ENCODE measurements around the gene LAMC3. TPM values are rescaled to one million over a fixed set of nuclear protein-coding genes. Genes with fewer than 3 reads are reported as not detected.
A peak's percentile ranks its signal among the peaks of the same experiment; 100 is the strongest.

LAMC3 gene
- total RNA-seq (2011; cell fraction: chromatin; rRNA removed; ENCODE audit: low replicate concordance) = 0.69 TPM in 1 of 2 replicates, not detected in the other
- 0.26 and 0.33 TPM in 2 replicates for total RNA-seq (2011; cell fraction: nucleolus; rRNA removed)
- 0.22 TPM in 1 of 2 replicates, not detected in the other for total RNA-seq (2011; cell fraction: nucleoplasm; rRNA removed)
- total RNA-seq (2014; rRNA removed) (not detected in 2 replicates), total RNA-seq (2014; rRNA removed; fragmentation: Illumina TruSeq; extraction: Trizol) (not detected in 2 replicates), total RNA-seq (2015; rRNA removed; fragmentation: Illumina TruSeq; extraction: Trizol) (not detected in 2 replicates), total RNA-seq (2021) (0.09 TPM in 1 of 2 replicates, not detected in the other), polyA plus RNA-seq (2011; rRNA removed) (0.05 and 0.10 TPM in 2 replicates), polyA plus RNA-seq (2014; fragmentation: Illumina TruSeq; extraction: Trizol) (not detected in 2 replicates), polyA plus RNA-seq (2014; fragmentation: Nextera tagmentation; extraction: Ambion mirVana) (not detected), polyA plus RNA-seq (2014; rRNA removed) (not detected in 2 replicates), polyA minus RNA-seq (2011; rRNA and poly(A)+ RNA removed) (not detected in 2 replicates), Bru-seq, nascent RNA (percentile 15 among the genes with signal in this experiment), BruChase-seq, experiment 1, labeled RNA remaining after a 2-hour chase (percentile 7 among the genes with signal in this experiment), BruChase-seq, experiment 2, labeled RNA remaining after a 6-hour chase (percentile 7 among the genes with signal in this experiment)
- polyA plus RNA-seq (2011; cell fraction: cytosol; rRNA removed) = 0.03 and 0.66 TPM in 2 replicates
- polyA plus RNA-seq (2011; cell fraction: nucleus; rRNA removed) = 0.04 and 0.20 TPM in 2 replicates
- polyA plus RNA-seq (2012) = 0.03 and 0.07 TPM in 2 replicates
- not detected in 2 replicates for polyA minus RNA-seq (2011; cell fraction: cytosol; rRNA and poly(A)+ RNA removed)
- 0.27 TPM in 1 of 2 replicates, not detected in the other for polyA minus RNA-seq (2011; cell fraction: nucleus; rRNA and poly(A)+ RNA removed)
- long read RNA-seq, experiment 1, partial matches to known transcripts = 0 of 1 reads
- long read RNA-seq, experiment 1, other reads (novel, unspliced or antisense) = 1 of 1 reads
- long read RNA-seq, experiment 2 = 0 reads
- long read RNA-seq, experiment 3 = 0 reads

DNA sequence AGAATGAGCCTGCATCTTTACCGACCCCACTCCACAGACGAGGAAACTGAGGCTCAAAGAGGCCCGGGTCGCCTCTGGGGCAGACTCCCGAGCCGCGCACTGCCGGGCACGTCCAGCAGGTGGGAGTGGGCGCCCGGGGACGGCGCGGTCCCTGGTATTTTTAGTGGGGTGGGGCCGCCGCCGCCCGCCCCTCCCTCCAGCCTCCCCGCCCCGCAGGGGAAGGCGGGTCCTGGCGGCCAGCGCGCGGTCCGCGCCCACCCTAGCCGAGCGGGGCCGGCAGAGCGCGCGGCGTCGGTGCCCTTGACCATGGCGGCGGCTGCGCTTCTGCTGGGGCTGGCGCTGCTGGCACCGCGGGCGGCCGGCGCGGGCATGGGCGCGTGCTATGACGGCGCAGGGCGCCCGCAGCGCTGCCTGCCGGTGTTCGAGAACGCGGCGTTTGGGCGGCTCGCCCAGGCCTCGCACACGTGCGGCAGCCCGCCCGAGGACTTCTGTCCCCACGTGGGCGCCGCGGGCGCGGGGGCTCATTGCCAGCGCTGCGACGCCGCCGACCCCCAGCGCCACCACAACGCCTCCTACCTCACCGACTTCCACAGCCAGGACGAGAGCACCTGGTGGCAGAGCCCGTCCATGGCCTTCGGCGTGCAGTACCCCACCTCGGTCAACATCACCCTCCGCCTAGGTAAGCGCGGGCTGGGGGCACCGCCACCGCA, at the start of gene LAMC3:
Gene LAMC3 (plus strand): TSS at position 266 of the 710 bp plus-strand sequence. CDS start 41 bp downstream, at position 307.
- Histone ChIP-seq H3K27ac (ENCODE audit: extremely low read depth, low read depth, low read length) (no peak within 1 kb of the TSS), H3K79me2 (ENCODE audit: control insufficient read depth, insufficient read depth, low read length) (no peaks in the 10 kb centered on the region), H3K36me3 (ENCODE audit: control insufficient read depth, insufficient read depth, low read length) (no peaks in the 10 kb centered on the region), H3K4me2 (ENCODE audit: insufficient read depth, low read length) (0 out of 2 replicates have a peak within 1 kb of the TSS, but pooled peaks have one; percentile 16), H3K27me3 (ENCODE audit: control insufficient read depth in 2 of 2, insufficient read depth in 2 of 2, low read length in 2 of 2) (peaks cover 72 to 86% of the 10 kb centered on the region in 2 experiments), H3K9me3 (replicated peaks; ENCODE audit: control insufficient read depth, insufficient read depth, low read depth, low read length) (no peaks in the 10 kb centered on the region), H3K4me3 (no peak within 1 kb of the TSS), H3K9ac (ENCODE audit: insufficient read depth in 1 of 2, low read depth in 2 of 2, low read length in 2 of 2) (0 out of 4 replicates have a peak within 1 kb of the TSS, but pooled peaks of 1 of the 2 experiments have one; percentile 1), H4K20me1 (replicated peaks; ENCODE audit: control insufficient read depth, insufficient read depth, low read length) (peaks cover 30% of the 10 kb centered on the region), H2AFZ (ENCODE audit: low read depth, low read length) (peak within 1 kb of the TSS; percentile 11; the same call in 1 of the 2 replicates), H3K9me1 (ENCODE audit: control insufficient read depth, insufficient read depth, low read length) (peaks cover 7% of the 10 kb centered on the region), H3K4me1 (replicated peaks in 1 of 2; ENCODE audit: control insufficient read depth in 2 of 2, insufficient read depth in 2 of 2, low read length in 2 of 2) (peaks cover 7 to 24% of the 10 kb centered on the region in 2 experiments; a peak in 3 of 5 replicates)
- ATAC-seq = peak; percentile 23
- CTCF ChIA-PET (ENCODE audit: low intra/inter-chr PET ratio) = interaction anchor here (0.6 to 1.1 kb wide), 3 partner anchors 37 to 146 kb away, joined by 3 to 4 read pairs (median 3); no protein-coding TSS in a partner anchor
- peak; percentile 56 to 67 (median 60) for DNase-seq (ENCODE audit: extremely low read depth in 1 of 4, low spot score in 3 of 4)
- no TSS peak for BruUV-seq (replicated peaks)
- in situ Hi-C loops (cut with MboI) (no loop called here), intact Hi-C loops (cut with micrococcal nuclease) (no loop called here)
- 41% methylated on average over 88 of the region's 88 CpGs for WGBS (ENCODE audit: insufficient coverage, low coverage, missing lambda C conversion rate)
- POLR2A ChIA-PET = interaction anchor here (0.5 to 8.4 kb wide), 12 partner anchors 13 to 213 kb away, joined by 3 to 122 read pairs (median 4); no protein-coding TSS in a partner anchor
- FAIRE-seq = no peak
- TF ChIP-seq PHTF2 (CRISPR knock-in tag; IDR thresholded peaks at IDR 0.05) (no peak), SAFB (IDR thresholded peaks at IDR 0.05; ENCODE audit: borderline replicate concordance, low read depth, low read length) (no peak), FOXA1 (IDR thresholded peaks at IDR 0.05; ENCODE audit: borderline replicate concordance) (no peak), EGR1 (conservative IDR thresholded peaks at IDR 0.05) (no peak), ZKSCAN3 (CRISPR knock-in tag; IDR thresholded peaks at IDR 0.05) (no peak), ZNF224 (CRISPR knock-in tag; IDR thresholded peaks at IDR 0.05) (no peak), HNRNPL (IDR thresholded peaks at IDR 0.05; ENCODE audit: low read depth, low read length) (no peak)
- TF ChIP-seq, protein P1, sequence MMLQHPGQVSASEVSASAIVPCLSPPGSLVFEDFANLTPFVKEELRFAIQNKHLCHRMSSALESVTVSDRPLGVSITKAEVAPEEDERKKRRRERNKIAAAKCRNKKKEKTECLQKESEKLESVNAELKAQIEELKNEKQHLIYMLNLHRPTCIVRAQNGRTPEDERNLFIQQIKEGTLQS (IDR thresholded peaks at IDR 0.05) = no peak
- TF ChIP-seq, protein P1 (CRISPR knock-in tag; conservative IDR thresholded peaks at IDR 0.05) = no peak
- TF ChIP-seq, protein P2, sequence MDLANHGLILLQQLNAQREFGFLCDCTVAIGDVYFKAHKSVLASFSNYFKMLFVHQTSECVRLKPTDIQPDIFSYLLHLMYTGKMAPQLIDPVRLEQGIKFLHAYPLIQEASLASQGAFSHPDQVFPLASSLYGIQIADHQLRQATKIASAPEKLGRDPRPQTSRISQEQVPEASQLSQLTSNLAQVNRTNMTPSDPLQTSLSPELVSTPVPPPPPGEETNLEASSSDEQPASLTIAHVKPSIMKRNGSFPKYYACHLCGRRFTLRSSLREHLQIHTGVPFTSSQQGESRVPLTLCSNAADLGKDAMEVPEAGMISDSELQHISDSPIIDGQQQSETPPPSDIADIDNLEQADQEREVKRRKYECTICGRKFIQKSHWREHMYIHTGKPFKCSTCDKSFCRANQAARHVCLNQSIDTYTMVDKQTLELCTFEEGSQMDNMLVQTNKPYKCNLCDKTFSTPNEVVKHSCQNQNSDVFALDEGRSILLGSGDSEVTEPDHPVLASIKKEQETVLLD (IDR thresholded peaks at IDR 0.05) = no peak
- TF ChIP-seq, protein P3, sequence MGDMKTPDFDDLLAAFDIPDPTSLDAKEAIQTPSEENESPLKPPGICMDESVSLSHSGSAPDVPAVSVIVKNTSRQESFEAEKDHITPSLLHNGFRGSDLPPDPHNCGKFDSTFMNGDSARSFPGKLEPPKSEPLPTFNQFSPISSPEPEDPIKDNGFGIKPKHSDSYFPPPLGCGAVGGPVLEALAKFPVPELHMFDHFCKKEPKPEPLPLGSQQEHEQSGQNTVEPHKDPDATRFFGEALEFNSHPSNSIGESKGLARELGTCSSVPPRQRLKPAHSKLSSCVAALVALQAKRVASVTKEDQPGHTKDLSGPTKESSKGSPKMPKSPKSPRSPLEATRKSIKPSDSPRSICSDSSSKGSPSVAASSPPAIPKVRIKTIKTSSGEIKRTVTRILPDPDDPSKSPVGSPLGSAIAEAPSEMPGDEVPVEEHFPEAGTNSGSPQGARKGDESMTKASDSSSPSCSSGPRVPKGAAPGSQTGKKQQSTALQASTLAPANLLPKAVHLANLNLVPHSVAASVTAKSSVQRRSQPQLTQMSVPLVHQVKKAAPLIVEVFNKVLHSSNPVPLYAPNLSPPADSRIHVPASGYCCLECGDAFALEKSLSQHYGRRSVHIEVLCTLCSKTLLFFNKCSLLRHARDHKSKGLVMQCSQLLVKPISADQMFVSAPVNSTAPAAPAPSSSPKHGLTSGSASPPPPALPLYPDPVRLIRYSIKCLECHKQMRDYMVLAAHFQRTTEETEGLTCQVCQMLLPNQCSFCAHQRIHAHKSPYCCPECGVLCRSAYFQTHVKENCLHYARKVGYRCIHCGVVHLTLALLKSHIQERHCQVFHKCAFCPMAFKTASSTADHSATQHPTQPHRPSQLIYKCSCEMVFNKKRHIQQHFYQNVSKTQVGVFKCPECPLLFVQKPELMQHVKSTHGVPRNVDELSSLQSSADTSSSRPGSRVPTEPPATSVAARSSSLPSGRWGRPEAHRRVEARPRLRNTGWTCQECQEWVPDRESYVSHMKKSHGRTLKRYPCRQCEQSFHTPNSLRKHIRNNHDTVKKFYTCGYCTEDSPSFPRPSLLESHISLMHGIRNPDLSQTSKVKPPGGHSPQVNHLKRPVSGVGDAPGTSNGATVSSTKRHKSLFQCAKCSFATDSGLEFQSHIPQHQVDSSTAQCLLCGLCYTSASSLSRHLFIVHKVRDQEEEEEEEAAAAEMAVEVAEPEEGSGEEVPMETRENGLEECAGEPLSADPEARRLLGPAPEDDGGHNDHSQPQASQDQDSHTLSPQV (IDR thresholded peaks at IDR 0.05) = no peak

Data from K562 (cell line).